ENCODE measurements around the gene GNAQ.

Gene GNAQ

GRCh38 chr9:77847059-77847499 is 184.5 kb downstream of the GNAQ start:
- no peak for TF ChIP-seq CTCF (IDR thresholded peaks at IDR 0.05; ENCODE audit: low read depth, low read length)
- H3K4me3 ChIP-seq (ENCODE audit: low read depth, low read length) = no peak overlapping the region

- no peak overlapping the region for H3K4me3 ChIP-seq (ENCODE audit: low read depth, low read length)
- TF ChIP-seq CTCF (IDR thresholded peaks at IDR 0.05; ENCODE audit: low read depth, low read length) = no peak
These were observed 187.2 kb downstream of the GNAQ start for GRCh38 chr9:77844415-77844814.

- no peak for TF ChIP-seq CTCF (IDR thresholded peaks at IDR 0.05; ENCODE audit: low read depth, low read length)
- H3K4me3 ChIP-seq (ENCODE audit: low read depth, low read length) = no peak overlapping the region
These were observed 187.8 kb downstream of the GNAQ start for GRCh38 chr9:77843871-77844155.

GRCh38 chr9:77843076-77843870 is 188.3 kb downstream of the GNAQ start:
- no peak overlapping the region for H3K4me3 ChIP-seq (ENCODE audit: low read depth, low read length)
- TF ChIP-seq CTCF (IDR thresholded peaks at IDR 0.05; ENCODE audit: low read depth, low read length) = no peak

GRCh38 chr9:77841739-77842386 is 189.7 kb downstream of the GNAQ start:
- no peak overlapping the region for H3K4me3 ChIP-seq (ENCODE audit: low read depth, low read length)
- TF ChIP-seq CTCF (IDR thresholded peaks at IDR 0.05; ENCODE audit: low read depth, low read length) = no peak

- H3K4me3 ChIP-seq (ENCODE audit: low read depth, low read length) = no peak overlapping the region
These were observed 192.0 kb downstream of the GNAQ start for GRCh38 chr9:77839459-77840140.

More at GRCh38 chr9:77839459-77840140, 192.0 kb downstream of the GNAQ start:
- TF ChIP-seq CTCF (IDR thresholded peaks at IDR 0.05; ENCODE audit: low read depth, low read length) = no peak
